ENCODE data around the gene HGF.

The HGF gene

GRCh38 chr7:81676105-81676811 is 93.6 kb downstream of the HGF start:
- DNase-seq: no peak

DNA sequence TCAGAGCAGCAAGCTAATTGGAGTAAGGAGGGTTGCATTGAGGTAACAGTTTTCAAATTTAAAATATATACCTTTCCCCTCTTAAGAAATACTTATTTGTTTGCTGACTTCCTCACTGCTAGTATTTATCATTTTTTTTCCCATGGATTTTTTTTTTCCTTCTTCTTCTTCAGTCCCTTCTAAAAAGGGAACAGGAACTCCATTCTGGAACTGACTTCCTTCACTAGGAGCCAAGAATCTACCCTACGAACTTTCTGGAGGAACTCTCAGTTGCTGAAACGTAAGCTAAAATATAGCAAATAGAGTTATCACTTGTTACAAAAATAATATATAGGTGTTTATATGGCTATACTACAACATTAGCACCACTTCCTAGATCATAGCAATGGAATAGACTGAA is 95.4 kb downstream of the HGF start:
- DNase-seq: no peak

DNA sequence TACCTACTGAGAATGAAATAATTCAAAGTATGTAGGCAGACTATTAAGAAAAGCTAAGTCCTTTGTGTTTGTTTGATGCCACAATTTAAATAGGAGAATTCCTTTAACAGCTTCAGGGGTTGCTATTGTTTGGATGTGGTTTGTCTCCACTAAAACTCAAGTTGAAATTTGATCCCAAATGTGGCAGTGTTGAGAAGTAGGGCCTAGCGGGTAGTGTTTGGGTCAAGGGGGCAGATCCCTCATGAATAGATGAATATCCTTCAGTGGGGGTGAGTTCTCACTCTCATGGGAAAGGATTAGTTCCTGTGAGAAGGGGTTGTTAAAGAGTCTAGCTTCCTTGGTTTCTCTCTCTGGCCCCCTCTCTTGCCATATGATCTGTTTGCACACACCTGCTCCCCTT is 97.0 kb downstream of the HGF start:
- no peak for DNase-seq

- DNase-seq: no peak
Observed at GRCh38 chr7:81669476-81670105, 100.3 kb downstream of the HGF start.

DNA sequence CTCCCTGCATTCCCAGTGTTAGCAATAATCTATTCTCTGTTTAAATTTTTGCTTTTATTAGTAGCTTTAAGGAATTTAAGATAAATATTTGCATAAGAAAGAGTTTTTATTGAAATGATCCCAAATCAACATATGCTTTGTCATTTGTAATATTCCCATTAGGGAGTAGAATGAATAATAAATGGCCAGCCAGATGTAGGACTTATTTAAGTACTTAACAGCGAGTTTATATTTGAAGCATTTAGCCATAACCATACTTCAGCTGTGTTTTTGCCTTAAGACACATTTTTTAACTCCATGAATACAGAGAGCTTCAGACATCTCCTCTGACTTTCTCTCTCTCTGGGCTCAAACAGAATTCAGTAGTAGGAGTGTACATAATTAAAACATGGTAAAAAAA is 103.6 kb downstream of the HGF start:
- no peak for DNase-seq

DNA sequence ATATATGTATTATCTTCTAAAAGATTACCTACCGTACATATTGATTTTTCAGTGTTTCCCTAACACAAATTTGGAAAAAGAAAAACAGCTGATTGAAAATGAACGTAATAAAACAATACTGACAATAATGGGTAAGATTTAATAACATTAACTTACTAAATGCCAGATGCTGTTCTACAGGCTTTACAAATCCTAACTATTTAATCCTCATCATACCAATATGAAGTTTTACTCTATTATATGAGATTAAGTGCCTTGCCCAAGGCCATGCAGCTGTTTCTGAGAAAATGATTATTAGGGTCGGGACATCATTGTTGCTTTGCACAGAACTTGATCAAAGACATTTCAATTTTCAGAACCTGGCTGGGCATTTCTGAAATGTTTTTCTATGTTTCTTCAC is 104.6 kb downstream of the HGF start:
- DNase-seq: no peak

GRCh38 chr7:81664304-81664703 is 105.5 kb downstream of the HGF start:
- no peak for DNase-seq

- no peak for DNase-seq
Observed at GRCh38 chr7:81662531-81662930, 107.3 kb downstream of the HGF start.

DNA sequence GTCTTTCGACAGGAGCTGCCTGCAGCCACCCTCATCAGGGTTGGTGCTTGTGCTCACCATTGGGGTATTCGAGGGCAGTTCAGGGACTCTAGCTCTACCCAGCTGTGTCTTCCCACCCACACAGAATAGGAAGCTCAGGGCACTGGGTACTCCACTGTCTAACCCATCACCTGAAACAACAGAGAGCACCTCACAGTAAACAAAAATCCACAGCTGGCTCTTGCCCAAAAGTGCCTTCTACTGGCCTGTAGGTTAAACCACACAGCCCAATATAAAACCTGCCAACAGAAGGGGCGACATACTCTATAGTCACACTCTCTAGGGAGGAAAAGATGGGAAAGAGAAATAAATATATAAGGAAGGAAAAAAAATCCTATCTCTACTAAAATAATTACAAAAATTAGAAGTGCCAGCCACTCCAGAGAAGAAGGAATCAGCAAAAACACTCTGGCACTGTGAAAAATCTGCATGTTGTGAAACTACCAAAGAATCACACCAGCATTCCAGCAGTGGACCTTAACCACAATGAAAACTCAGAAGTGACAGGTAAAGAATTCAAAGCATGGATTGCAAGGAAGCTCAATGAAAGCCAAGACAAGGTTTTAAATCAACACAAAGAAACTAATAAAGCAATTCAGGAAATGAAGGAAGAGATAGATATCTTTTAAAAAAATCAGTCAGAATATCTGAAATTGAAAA is 110.0 kb downstream of the HGF start:
- no peak for DNase-seq

GRCh38 chr7:81657551-81657950 is 112.3 kb downstream of the HGF start:
- DNase-seq: no peak

DNA sequence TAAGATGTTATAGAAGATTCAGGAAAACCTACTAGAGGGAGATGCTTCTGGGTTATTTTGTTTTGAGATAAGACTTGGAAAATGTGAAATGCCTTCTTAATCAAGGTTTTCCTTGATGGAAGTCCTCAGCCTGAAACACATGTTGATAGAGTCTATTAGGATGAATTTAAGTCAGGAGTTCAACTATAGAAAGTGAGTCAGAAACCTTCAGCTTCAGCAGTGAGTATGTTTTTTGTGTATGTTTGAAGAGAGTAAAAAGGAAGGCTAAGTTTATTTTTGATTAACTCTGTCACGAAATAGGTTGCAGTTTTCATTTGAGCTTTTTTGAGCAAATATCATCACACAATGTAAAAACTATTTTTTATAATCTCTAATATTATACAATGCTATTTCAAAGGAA is 114.6 kb downstream of the HGF start:
- no peak for DNase-seq

- no peak for DNase-seq
Observed at GRCh38 chr7:81652225-81652624, 117.6 kb downstream of the HGF start.

All from NCI-H2107 (cell line).